Fibroblast of lung (primary cell): ENCODE data around the gene SH2D6. TPM values are rescaled to one million over a fixed set of nuclear protein-coding genes. Genes with fewer than 3 reads are reported as not detected.

Source experiments
- DNase-seq, 2 donors: peaks; one replicate each; pipeline versions ENCODE4 v3.0.0 to v3.0.0-alpha.2; 2010; ENCODE audit warnings: low read depth in 2 of 2
- H2AFZ ChIP-seq: 2 replicates; pipeline ENCODE4 v1.5.1; 2012; ENCODE audit warnings: low read length, control low read depth, inconsistent platforms
- H3K27ac ChIP-seq: 2 replicates; pipeline ENCODE4 v1.5.1; 2011; ENCODE audit warnings: low read length, control low read depth; ENCODE audit not compliant: insufficient read depth
- H3K27me3 ChIP-seq: 2 replicates; pipeline ENCODE4 v1.5.1; 2011; ENCODE audit warnings: mild to moderate bottlenecking, low read length; ENCODE audit not compliant: control insufficient read depth, insufficient read depth
- H3K36me3 ChIP-seq: 2 replicates; pipeline ENCODE4 v1.5.1; 2011; ENCODE audit warnings: low read length; ENCODE audit not compliant: control insufficient read depth, insufficient read depth
- H3K4me1 ChIP-seq: 2 replicates; pipeline ENCODE4 v1.5.1; 2011; ENCODE audit warnings: low read length; ENCODE audit not compliant: control insufficient read depth, insufficient read depth; ENCODE audit errors: extremely low read depth
- H3K4me2 ChIP-seq: 2 replicates; pipeline ENCODE4 v1.5.1; 2011; ENCODE audit warnings: low read length, control low read depth; ENCODE audit not compliant: insufficient read depth; ENCODE audit errors: extremely low read depth
- H3K4me3 ChIP-seq, 4 experiments: fragments of 200-600 bp in 1 of 4; sonication (generic) in 1 of 4; replicated peaks in 1 of 4; 2 replicates each; pipeline ENCODE4 v1.5.1; 2011 to 2016; ENCODE audit warnings: low read length in 4 of 4, low read depth in 3 of 4, mild to moderate bottlenecking in 3 of 4, control low read depth in 2 of 4, inconsistent platforms in 1 of 4, mixed read lengths in 1 of 4; ENCODE audit not compliant: insufficient read depth in 1 of 4; ENCODE audit errors: control extremely low read depth in 1 of 4
- H3K79me2 ChIP-seq: 2 replicates; pipeline ENCODE4 v1.5.1; 2012; ENCODE audit warnings: mild to moderate bottlenecking, low read length, inconsistent platforms; ENCODE audit not compliant: control insufficient read depth, insufficient read depth
- H3K9ac ChIP-seq: 2 replicates; pipeline ENCODE4 v1.5.1; 2011; ENCODE audit warnings: mild to moderate bottlenecking, low read length, control low read depth; ENCODE audit not compliant: insufficient read depth
- H3K9me3 ChIP-seq: 2 replicates; pipeline ENCODE4 v1.5.1; 2012; ENCODE audit warnings: low read depth, low read length; ENCODE audit not compliant: control insufficient read depth, insufficient read depth
- H4K20me1 ChIP-seq: 2 replicates; pipeline ENCODE4 v1.5.1; 2011; ENCODE audit warnings: low read length; ENCODE audit not compliant: control insufficient read depth, insufficient read depth; ENCODE audit errors: extremely low read depth
- EZH2 ChIP-seq: IDR thresholded peaks from 2 replicates; pipeline ENCODE4 v1.5.1; 2012; ENCODE audit warnings: low read length, control low read depth, mild to moderate bottlenecking; ENCODE audit errors: missing control alignments
- polyA plus RNA-seq, 2 donors: library from polyadenylated mRNA; depleted of rRNA in 1 of 2; stranded (reverse) in 1 of 2; unstranded in 1 of 2; fragments of >200 nt; gene quantifications; 2 replicates each; pipeline ENCODE4 v1.2.1, GENCODE V29; 2011 to 2012; ENCODE audit warnings: missing spikeins in 1 of 2
- total RNA-seq: library from RNA; depleted of rRNA; stranded (reverse); fragments of >200 nt; gene quantifications from 2 replicates; pipeline ENCODE4 v1.2.1, GENCODE V29; 2014
- TF ChIP-seq, protein P1 (sequence below), 2 donors: IDR thresholded peaks in 1 of 2; conservative IDR thresholded peaks in 1 of 2; 1 replicate in 1 of 2; 2 replicates in 1 of 2; pipeline ENCODE4 v1.5.1; 2011 to 2012; ENCODE audit warnings: low read length in 2 of 2, control low read depth in 1 of 2, inconsistent platforms in 1 of 2, low read depth in 1 of 2, mild to moderate bottlenecking in 1 of 2

SH2D6 gene
- total and polyA plus RNA-seq, 2 donors (not counting 1 experiment from before 2014, with no cell fraction given): 0.16 to 2.1 TPM

DNA sequence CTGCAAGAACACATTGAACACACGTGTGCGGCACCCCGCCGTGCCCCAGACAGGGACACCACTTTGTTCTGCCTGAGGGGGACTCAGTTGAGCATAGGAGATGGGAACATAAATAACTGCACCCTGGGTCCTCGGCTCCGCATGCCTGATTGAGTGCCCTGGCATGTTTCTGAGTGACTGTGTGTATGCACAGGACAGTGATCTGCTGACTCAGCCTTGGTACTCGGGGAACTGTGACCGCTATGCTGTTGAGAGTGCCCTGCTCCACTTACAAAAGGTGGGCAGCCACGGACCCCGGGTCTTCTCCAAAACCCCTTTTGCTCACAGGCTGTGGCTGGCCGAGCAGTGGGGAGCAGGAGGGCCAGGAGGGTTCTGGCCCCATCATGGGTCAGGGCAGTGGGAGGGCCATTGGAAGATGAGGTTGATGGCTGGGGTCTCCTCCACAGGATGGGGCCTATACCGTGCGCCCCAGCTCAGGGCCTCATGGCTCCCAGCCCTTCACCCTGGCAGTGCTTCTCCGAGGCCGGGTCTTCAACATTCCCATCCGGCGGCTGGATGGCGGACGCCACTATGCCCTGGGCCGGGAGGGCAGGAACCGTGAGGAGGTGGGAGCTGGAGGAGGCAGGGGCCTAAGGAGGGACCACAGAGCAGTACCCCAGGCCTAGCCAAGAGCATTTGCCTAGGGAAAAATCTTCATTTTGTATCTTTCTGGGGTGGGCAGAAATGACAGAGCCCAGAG lies 16.9 kb downstream of the SH2D6 start:
- Histone ChIP-seq H3K27ac (no peak overlapping the region), H3K9me3 (no peaks in the 10 kb centered on the region), H3K36me3 (no peaks in the 10 kb centered on the region), H3K27me3 (no peaks in the 10 kb centered on the region), H3K4me2 (no peak overlapping the region), H3K4me1 (peaks cover 30% of the 10 kb centered on the region), H3K4me3 (no peak overlapping the region), H2AFZ (no peak overlapping the region), H3K79me2 (no peaks in the 10 kb centered on the region), H3K9ac (no peak overlapping the region), H4K20me1 (no peaks in the 10 kb centered on the region)
- DNase-seq: no peak
- no peak for TF ChIP-seq EZH2
- TF ChIP-seq, protein P1, sequence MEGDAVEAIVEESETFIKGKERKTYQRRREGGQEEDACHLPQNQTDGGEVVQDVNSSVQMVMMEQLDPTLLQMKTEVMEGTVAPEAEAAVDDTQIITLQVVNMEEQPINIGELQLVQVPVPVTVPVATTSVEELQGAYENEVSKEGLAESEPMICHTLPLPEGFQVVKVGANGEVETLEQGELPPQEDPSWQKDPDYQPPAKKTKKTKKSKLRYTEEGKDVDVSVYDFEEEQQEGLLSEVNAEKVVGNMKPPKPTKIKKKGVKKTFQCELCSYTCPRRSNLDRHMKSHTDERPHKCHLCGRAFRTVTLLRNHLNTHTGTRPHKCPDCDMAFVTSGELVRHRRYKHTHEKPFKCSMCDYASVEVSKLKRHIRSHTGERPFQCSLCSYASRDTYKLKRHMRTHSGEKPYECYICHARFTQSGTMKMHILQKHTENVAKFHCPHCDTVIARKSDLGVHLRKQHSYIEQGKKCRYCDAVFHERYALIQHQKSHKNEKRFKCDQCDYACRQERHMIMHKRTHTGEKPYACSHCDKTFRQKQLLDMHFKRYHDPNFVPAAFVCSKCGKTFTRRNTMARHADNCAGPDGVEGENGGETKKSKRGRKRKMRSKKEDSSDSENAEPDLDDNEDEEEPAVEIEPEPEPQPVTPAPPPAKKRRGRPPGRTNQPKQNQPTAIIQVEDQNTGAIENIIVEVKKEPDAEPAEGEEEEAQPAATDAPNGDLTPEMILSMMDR (conservative IDR thresholded peaks at IDR 0.05 in 1 of 2, IDR thresholded peaks at IDR 0.05 in 1 of 2; ENCODE audit: low read depth in 1 of 2, low read length in 2 of 2): no peak

DNA sequence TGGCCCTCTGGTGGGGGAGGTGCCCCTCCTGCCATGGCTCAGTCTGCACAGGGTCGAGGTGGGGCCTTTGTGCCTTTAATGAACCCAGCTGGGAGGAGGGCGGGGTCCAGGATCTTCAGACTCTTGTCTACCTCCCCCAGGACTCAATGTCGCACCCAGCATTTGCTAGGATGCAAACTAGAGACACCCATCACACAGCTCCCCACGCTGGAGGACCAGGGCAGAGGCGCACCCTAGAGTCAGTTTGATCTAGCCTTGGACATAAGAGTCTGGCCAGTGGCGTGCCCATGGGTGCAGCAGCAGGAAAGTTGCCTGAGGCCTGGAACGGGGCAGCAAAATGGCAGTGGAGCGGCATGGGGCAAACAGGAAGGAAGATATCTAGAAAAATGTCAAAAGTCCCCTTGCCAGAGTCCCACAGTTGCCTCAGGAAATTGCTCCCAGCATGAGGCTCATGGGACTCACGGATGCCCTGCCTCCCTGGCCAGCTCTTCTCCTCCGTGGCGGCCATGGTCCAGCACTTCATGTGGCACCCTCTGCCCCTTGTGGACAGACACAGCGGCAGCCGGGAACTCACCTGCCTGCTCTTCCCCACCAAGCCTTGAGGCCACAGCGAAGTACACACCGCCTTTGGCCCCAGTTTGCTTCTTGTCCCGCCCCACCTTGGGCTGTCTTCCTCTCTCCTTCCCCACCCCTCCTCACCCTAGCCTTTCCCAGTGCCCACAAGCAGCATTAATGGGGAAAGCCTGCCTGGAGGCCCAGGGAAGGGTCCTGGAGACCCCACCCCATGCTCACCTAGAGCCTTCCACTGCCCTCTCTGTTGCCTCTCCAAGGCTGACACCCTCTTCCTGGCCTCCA lies 17.7 kb downstream of the SH2D6 start:
- no peak overlapping the region for H2AFZ ChIP-seq
- no peaks in the 10 kb centered on the region for H3K27me3 ChIP-seq
- H3K9me3 ChIP-seq: no peaks in the 10 kb centered on the region
- no peak overlapping the region for H3K4me2 ChIP-seq
- DNase-seq: no peak
- H3K27ac ChIP-seq: no peak overlapping the region
- H3K4me1 ChIP-seq: peaks cover 30% of the 10 kb centered on the region
- no peaks in the 10 kb centered on the region for H3K79me2 ChIP-seq
- H3K36me3 ChIP-seq: no peaks in the 10 kb centered on the region
- no peaks in the 10 kb centered on the region for H4K20me1 ChIP-seq
- H3K9ac ChIP-seq: no peak overlapping the region
- TF ChIP-seq, protein P1 (conservative IDR thresholded peaks at IDR 0.05 in 1 of 2, IDR thresholded peaks at IDR 0.05 in 1 of 2; ENCODE audit: low read depth in 1 of 2, low read length in 2 of 2): no peak
- TF ChIP-seq EZH2: no peak
- H3K4me3 ChIP-seq: no peak overlapping the region

DNA sequence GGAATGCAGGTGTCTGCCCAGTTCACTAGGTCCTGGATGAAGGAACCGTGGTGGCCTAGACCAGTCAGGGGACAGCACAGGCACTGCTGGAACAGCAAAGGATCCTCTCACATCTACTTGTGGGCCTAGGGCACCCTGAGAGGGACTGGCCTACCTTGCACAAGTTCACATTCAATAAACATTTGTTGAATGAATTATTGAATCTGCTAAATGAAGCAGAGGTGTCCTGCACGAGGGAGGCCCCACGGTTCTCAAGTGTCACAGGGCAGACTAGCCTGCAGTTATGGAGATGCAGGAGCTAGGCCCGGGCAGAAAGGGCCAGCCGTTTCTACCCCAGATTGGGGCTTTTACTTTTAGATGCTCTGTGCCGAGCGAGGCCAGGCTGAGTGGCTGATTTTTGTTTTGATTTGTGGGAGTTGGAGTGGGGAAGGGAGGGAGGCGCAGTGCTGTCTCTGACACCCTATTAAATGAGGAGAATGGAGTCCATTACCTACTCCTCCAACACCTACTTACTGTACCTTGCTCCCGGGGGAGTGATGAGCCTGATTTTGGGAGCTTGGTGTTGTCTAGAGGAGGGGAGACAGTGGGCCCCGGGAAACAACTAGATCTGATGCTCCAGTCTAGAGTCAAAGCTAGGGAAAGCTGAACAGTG lies 18.4 kb downstream of the SH2D6 start:
- no peak for TF ChIP-seq EZH2
- TF ChIP-seq, protein P1 (conservative IDR thresholded peaks at IDR 0.05 in 1 of 2, IDR thresholded peaks at IDR 0.05 in 1 of 2; ENCODE audit: low read depth in 1 of 2, low read length in 2 of 2): no peak
- no peak overlapping the region for H3K4me3 ChIP-seq
- H2AFZ ChIP-seq: peak overlapping the region; percentile 31
- peak overlapping the region; percentile 80 for H3K27ac ChIP-seq
- peaks cover 30% of the 10 kb centered on the region for H3K4me1 ChIP-seq
- H3K36me3 ChIP-seq: no peaks in the 10 kb centered on the region
- no peak overlapping the region for H3K4me2 ChIP-seq
- H3K79me2 ChIP-seq: no peaks in the 10 kb centered on the region
- H3K9me3 ChIP-seq: no peaks in the 10 kb centered on the region
- H3K9ac ChIP-seq: peak overlapping the region; percentile 63
- no peak for DNase-seq
- H3K27me3 ChIP-seq: no peaks in the 10 kb centered on the region
- no peaks in the 10 kb centered on the region for H4K20me1 ChIP-seq
